Retinal pigment epithelial cell (primary cell): ENCODE data around the gene LARP1.
"Not testable (repeated sequence)": the region's sequence is repeated elsewhere in the genome, so short reads cannot be mapped to it uniquely, and the experiment has no call there.

ENCODE experiments used
- DNase-seq: peaks from one replicate; pipeline ENCODE4 v3.0.0-alpha.2; 2010; ENCODE audit warnings: low read depth
- H3K4me3 ChIP-seq: 2 replicates; pipeline ENCODE4 v1.5.1; 2011; ENCODE audit warnings: mild to moderate bottlenecking, low read length, control low read depth, moderate library complexity
- TF ChIP-seq, protein P1 (sequence below): conservative IDR thresholded peaks from 2 replicates; pipeline ENCODE4 v1.5.1; 2011; ENCODE audit warnings: low read depth, low read length, control low read depth, inconsistent platforms

The LARP1 gene

DNA sequence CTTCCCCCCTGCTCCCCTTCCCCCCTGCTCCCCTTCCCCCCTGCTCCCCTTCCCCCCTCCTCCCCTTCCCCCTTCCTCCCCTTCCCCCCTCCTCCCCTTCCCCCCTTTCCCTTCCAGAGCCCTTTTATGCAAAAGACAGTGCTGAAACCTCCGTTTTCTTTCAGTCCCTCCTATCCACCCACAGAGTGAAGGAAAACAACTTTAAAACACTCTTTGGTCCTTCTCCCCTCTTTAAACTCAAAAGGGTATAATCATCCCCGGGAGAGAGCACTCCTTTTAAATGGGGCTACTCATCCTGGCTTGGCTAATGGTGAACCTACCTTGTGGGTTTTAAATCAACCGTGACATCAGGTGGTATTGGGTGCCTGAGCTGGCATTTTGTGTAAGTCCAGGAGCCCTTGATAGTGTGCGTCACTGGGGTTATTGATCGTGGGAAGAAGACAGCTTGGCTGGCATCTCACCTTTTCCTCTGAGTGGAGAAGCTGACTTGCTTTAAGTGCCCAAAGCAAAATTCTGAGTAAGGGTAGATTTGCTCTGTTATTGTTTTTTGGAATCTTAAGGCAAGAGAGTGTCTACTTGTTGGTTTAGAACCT lies 2.7 kb downstream of the LARP1 start:
- peak overlapping the region; percentile 38 for H3K4me3 ChIP-seq
- no peak for DNase-seq
- TF ChIP-seq, protein P1, sequence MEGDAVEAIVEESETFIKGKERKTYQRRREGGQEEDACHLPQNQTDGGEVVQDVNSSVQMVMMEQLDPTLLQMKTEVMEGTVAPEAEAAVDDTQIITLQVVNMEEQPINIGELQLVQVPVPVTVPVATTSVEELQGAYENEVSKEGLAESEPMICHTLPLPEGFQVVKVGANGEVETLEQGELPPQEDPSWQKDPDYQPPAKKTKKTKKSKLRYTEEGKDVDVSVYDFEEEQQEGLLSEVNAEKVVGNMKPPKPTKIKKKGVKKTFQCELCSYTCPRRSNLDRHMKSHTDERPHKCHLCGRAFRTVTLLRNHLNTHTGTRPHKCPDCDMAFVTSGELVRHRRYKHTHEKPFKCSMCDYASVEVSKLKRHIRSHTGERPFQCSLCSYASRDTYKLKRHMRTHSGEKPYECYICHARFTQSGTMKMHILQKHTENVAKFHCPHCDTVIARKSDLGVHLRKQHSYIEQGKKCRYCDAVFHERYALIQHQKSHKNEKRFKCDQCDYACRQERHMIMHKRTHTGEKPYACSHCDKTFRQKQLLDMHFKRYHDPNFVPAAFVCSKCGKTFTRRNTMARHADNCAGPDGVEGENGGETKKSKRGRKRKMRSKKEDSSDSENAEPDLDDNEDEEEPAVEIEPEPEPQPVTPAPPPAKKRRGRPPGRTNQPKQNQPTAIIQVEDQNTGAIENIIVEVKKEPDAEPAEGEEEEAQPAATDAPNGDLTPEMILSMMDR, result no peak

DNA sequence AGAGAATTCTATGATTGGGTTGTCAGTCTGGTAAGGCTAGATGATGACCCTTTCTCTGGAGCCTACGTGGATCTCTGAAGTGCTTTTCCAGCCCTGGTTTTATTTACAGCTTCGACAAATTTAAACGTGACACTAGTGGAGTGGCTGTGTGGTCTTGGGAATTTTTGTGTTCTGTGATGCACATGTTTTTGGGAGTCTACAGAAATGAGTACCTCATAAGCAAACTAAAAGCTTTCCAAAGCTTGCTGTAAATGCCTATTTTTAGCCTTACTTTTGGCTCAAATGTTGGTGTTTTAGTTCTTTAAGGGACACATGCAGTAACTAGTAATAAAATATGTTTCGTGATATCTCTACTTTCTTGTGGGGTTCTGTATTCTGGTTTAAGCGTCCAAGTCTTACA lies 3.3 kb downstream of the LARP1 start:
- peak overlapping the region; percentile 38 for H3K4me3 ChIP-seq
- DNase-seq, result no peak
- TF ChIP-seq, protein P1, result no peak

DNA sequence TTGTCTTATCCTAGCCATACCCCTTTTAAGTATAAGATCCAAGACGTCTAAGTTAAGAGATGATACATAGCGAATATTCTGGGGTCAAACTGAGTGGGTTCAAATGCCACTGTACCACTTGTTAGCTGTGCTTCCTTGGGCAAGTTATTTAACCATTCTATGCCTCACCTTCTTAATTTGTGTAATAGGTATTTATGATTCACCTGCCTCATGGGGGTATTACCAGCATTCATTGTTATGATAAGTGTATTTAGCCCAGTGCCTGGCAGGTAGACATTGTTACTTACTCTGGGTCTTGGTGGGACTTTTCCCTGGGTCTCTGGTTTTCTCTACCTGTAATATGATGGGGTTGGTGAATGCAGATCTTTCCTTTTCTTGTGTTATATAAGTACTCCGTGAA lies 3.8 kb downstream of the LARP1 start:
- DNase-seq, result no peak
- H3K4me3 ChIP-seq, result no peak overlapping the region
- TF ChIP-seq, protein P1, result no peak

DNA sequence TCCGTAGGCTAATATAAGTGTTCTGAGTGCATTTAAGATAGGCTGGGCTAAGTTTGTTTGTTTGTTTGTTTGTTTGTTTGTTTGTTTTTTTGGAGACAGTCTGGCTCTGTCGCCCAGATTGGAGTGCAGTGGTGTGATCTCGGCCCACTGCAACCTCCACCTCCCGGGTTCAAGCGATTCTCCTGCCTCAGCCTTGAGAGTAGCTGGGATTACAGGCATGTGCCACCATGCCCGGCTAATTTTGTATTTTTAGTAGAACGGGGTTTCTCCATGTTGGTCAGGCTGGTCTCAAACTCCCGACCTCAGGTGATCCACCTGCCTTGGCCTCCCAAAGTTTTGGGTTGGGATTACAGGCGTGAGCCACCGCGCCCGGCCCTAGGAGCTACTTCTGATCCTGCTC lies 4.7 kb downstream of the LARP1 start:
- not testable (repeated sequence) for H3K4me3 ChIP-seq, DNase-seq

DNA sequence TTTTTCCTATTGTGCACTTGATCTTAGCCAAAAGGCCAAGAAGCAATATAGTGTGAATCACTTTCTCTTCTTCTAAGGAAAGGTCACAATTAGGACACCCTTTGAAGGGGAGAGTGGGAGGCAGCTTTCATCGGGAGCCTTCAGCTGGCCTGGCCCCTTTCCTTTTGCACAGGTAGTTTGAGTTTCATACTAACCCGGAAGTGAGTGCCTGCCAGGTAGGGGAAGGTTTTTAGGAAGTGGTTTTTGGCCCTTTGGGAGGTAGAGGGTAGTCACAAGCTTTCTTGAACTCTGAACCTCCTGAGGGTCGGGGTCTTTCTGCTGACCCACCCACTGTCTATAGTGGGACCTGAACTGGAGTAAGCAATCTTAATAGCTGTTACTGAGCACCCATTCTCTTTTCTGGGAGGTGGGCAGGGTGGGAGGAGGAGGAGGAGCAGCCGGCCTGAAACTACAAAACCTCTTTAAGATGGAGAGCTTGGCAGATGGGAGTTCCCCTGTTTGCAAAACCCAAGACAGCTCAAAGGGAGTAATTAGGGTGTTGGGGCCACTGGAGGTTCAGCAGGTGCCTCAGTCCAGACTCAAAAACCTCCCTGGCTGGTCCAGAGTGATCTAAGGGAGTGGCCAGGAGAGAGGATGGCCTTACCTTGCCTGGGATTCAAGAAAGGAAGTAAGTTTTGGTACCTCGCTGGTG lies 6.0 kb downstream of the LARP1 start:
- TF ChIP-seq, protein P1, result no peak
- H3K4me3 ChIP-seq, result no peak overlapping the region
- no peak for DNase-seq

DNA sequence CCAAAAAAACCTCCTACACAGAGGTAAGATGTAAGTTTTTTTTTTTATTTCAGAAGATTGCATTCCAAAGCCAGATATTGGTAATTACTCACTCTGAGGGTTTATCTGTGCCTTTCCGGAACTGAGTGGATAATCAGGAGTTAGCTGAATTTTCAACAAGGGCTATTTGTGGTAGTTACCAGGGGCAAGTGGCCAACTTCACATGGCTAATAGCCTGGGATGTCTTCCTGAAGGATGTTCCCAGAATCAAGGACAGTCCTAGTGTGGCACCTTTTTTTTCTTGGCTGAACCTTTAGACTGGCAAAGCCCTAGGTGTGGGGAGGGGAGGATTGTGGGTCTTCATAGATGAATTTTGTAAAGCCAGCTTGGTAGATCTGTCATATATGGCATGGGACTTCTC lies 7.1 kb downstream of the LARP1 start:
- no peak overlapping the region for H3K4me3 ChIP-seq
- DNase-seq, result no peak
- TF ChIP-seq, protein P1, result no peak

DNA sequence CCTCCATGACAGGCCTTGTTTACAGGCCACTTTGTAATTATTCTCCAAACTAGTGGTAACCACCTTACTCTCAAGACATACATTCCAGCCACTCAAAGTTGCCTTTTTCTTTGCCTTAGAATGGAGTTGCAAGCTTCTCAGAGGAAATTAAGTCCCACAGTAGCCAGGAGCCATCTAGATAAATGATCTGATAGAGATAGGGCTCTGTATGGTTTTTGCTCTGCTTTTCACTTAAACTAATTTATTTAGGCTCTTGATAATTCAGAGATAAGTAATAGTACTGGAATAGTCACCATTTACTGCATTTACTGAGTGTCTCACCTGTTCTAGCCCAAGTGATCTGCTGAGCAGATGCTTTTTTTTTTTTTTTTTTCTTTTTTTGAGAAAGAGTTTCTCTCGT lies 7.5 kb downstream of the LARP1 start:
- TF ChIP-seq, protein P1, result no peak
- H3K4me3 ChIP-seq, result no peak overlapping the region
- DNase-seq, result no peak
